ENCODE measurements around the gene JAZF1.

Gene JAZF1

DNA sequence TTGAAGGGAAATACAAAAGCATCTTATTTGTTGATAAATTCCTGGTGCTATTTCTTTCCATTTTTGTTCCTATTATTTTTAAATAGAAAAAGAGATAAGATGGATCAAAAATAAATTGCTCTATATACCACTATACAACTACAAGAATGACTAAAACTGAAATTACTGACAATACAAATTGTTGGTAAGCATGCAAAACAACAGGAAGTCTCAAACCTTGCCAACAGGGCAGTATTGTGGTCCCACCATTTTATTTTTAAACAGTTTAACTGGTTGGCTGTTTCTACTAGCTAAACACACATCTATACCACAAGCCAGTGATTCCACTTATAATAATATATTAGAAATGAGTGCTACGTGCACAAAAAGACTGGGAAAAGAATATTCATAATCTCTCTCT lies 213.0 kb downstream of the JAZF1 start:
- DNase-seq (ENCODE audit: low spot score): no peak

- no peak for DNase-seq (ENCODE audit: low spot score)
Measured at GRCh38 chr7:27966219-27966780, 214.3 kb downstream of the JAZF1 start.

GRCh38 chr7:27965650-27966049 lies 214.9 kb downstream of the JAZF1 start:
- no peak for DNase-seq (ENCODE audit: low spot score)

- DNase-seq (ENCODE audit: low spot score): no peak
Measured at GRCh38 chr7:27964820-27965219, 215.8 kb downstream of the JAZF1 start.

DNA sequence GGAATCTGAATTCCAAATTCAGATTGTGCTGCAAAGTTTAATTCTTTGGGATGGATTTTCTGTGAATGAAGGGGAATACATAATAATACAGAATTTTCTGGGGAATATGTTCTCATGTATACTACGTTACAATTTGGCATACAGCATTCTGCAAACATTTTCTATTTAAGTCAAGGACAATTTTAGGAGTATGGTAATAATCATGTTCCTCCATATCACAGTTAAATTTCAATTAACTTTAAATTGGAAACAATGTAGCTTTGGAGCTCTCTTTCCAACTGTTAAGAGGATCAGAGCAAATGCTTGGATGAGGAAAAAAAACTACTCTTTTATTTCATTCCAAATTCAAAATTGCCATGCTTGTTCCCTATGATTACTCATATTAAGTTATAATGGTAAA lies 217.5 kb downstream of the JAZF1 start:
- DNase-seq (ENCODE audit: low spot score): no peak

DNA sequence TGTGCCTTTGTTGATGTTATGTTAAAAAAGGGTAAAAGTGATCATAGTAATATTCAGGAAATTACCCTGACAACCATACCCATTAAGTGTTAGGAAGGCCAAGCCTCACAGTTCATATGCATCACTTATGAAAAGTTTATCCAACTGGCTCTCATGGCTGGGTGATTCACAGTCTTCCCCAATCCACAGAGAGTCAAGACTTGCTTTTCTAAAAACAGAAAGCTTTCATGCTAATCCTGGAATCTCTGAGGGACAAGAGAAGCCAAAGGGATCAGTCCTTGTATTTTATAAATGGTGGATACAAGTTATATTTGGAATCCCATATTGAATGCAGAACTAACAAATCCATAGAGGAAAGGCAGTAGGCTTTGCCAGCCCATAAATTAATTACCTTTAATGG lies 218.3 kb downstream of the JAZF1 start:
- no peak for DNase-seq (ENCODE audit: low spot score)

DNA sequence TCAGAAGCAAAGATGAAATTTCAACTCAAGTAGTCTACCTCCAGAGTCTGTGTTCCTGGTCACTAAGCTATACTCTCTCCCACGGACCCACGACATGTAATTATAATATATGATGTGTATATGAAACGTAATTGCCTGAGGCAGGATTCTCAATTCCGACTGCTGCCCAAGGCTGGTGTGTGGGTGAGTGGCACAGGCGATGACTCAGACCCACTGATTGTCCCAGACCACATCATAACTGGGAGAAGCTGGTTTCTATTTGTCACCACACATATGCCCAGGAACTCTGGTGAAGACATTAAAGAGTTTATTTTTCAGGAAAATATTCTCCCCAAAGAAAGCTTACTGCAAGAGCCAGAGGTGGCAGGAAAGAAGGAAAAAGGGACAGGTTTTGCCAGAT lies 219.3 kb downstream of the JAZF1 start:
- no peak for DNase-seq (ENCODE audit: low spot score)

GRCh38 chr7:27960415-27960814 lies 220.2 kb downstream of the JAZF1 start:
- no peak for DNase-seq (ENCODE audit: low spot score)

DNA sequence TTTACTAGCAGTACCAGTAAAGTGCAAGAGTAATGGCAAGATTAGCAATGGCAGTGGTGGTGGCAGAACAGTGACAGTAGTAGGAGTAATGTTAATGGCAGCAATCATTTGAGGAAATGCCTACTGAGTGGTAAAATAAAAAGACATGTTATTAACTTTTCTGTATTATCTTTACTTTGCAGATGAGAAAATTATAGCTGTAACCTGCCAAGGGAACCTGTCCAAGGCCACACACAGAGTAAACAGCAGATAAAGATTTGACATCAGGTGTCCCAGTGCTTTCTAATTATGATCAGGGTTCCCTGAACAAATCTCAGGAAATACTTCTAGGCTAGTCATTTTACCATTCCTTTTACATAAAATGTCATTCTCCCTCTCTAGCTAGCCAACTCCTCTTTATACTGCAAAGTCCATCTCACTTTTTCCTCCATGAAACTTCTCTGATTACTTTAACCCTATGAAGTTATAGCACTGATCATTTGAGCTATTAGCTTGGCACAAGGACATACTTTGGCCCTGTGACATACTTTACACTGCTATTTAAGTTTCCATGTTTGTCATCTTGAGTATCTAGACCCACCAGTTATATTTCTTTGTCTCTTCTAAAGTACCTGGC lies 221.6 kb downstream of the JAZF1 start:
- no peak for DNase-seq (ENCODE audit: low spot score)

DNA sequence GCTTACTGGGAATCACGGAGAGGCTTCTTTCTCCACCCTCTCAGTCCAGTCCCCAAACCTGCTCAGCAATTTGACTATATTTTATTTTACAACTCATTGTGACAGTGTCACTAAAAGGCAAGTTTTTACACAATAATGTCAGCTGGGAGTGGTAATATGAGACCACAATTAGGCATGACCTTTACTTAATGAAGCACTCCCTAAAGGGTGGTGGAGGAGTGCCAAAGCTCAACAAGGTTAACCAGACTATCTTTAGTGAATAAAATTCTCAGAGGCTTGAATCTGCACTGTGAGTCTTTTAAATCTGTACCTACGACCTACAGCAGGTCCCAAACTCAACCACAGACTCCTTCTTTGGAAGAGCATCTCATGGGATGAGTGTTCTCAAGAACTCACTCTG lies 225.0 kb downstream of the JAZF1 start:
- no peak for DNase-seq (ENCODE audit: low spot score)

DNA sequence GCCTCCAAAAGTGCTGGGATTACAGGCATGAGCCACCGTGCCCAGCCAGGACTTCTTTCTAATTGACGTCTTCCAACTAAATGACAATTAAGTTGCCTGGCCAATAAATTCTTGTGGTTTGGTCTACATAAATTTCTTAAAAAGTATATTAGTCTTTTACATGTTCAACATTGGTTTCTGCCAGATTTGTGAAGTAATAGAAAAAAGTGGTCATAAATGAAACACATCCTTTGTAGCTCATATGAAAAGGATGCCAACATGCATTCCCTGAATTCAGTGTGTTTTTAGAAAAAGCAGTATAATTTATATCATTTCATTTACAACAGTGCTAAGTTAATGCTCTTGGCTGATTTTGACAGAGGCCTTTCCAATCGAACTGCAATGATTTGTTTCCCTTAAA lies 225.6 kb downstream of the JAZF1 start:
- DNase-seq (ENCODE audit: low spot score): no peak

DNA sequence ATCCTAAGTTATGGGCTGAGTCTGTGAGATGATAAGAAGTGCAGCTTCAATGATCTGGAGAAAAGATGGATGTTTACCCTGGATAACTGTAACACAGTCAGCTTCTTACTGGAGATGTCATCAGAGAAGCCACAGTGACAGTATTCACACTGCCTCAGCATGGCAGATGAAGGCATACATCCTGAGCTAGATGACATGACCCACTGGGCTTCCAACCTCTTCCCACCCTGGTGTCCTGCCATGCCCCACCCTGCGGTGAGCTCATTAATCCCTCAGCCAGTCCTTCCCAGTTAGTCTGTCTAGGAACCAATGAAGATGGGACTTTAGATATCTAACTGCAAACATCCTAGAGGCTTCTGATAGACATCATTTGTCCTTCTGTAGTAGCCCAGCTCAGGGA lies 226.8 kb downstream of the JAZF1 start:
- no peak for DNase-seq (ENCODE audit: low spot score)

DNA sequence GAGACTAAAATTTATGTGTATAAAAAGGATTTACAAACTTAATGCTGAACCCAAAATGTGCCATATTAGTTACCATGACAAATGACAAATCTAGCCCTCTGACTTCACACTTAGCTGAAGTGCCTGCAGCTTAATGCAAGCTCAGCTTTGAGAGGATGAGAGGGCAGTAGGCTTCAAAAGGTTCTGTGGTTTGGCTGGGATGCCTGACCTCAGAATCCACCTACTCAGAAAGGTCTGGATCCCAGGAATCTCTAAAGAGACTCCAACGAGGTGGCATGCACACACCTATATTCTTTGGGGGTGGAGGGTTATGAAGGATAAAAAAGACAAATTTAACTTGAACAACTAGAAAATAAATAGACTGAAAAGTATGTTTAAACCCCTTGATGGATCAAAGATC lies 227.2 kb downstream of the JAZF1 start:
- no peak for DNase-seq (ENCODE audit: low spot score)

DNA sequence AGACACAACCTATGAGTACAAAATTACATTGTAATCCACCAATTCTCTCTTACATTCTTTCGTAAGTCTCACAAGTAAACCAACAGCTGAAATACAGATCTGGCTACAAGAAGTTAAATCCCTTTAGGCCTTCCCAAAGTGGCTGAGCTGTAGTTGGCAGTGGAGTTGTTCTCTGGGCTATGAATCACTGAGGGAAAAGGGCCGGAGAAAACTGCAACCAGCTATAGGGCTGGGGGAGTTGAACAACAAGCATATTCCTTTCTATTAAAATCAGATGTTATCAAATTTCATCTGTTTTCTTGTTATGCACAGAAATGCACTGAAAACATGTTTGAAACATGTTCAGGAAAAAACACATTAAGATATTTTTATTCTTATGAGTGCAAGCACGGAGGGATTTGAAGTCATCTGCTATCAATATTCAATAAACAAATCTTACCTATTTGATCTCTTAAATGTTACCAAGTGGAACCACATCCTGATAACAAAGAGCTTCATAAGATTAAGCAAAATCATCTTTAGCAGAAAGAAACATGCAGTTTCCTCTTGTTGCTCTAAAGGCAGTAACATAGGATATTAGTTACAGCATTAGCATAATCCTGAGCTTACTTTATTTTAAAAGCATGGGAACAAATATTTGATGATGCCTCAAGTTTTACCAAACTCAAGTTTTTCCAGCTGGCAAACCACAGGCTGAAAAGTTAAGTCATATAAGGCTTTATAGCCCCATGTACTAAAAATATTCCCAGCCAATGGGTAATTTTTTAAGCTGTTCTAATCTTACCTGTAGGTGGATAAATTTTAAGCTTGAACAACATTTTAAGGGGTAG lies 227.9 kb downstream of the JAZF1 start:
- DNase-seq (ENCODE audit: low spot score): peak; percentile 6

- DNase-seq (ENCODE audit: low spot score): no peak
Measured at GRCh38 chr7:27950123-27950522, 230.5 kb downstream of the JAZF1 start.

DNA sequence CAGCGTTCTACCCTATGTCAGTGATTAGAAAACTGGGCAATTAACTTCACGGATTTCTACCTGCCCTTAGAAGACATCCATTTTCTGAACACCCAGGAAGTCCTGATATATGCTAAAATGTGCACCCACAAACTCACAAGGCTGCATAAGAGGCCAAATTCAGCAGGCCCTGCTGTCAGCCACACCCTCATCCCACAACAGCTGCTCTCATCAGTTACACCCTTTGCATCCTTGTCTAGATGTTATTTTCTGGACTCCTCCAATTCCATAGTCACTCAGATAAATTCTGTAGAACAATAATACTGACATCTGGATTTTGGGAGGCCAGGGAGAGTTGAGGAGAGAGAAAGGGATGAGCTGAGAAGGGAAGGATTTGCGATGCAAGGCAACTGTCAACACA lies 231.7 kb downstream of the JAZF1 start:
- DNase-seq (ENCODE audit: low spot score): no peak

DNA sequence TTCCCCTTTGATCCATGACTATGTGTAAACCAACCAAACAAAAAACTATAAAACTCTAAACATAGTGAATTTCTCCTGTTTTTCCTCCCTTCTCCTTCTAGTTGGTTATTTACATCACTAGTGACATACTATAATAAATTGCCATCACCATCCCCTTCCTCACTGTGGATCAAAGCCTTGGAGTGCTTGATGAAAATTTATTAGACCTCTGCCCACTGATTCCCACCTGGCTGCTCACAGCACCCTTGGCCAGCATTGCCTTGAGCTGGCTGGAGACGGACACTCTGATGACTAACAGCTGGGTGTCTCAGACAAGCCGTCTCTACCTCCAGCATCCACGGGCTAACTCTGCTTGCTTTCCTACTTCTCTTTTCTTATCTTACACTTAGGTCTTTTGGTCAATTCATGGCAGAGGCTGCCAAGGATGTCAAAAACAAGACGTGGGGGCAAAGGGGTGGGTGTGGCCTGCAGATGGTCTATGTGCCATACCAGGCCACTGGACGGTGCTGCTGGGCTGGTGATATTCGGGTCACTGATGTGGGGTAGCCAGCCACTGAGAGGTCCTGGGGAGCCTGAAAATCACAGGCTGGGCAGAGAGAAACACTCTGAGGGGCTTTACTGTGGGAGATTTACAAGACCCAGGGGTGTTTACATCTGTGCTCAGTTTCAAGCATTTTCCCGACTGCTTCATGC lies 232.9 kb downstream of the JAZF1 start:
- no peak for DNase-seq (ENCODE audit: low spot score)

- no peak for DNase-seq (ENCODE audit: low spot score)
Measured at GRCh38 chr7:27946351-27946750, 234.2 kb downstream of the JAZF1 start.

DNA sequence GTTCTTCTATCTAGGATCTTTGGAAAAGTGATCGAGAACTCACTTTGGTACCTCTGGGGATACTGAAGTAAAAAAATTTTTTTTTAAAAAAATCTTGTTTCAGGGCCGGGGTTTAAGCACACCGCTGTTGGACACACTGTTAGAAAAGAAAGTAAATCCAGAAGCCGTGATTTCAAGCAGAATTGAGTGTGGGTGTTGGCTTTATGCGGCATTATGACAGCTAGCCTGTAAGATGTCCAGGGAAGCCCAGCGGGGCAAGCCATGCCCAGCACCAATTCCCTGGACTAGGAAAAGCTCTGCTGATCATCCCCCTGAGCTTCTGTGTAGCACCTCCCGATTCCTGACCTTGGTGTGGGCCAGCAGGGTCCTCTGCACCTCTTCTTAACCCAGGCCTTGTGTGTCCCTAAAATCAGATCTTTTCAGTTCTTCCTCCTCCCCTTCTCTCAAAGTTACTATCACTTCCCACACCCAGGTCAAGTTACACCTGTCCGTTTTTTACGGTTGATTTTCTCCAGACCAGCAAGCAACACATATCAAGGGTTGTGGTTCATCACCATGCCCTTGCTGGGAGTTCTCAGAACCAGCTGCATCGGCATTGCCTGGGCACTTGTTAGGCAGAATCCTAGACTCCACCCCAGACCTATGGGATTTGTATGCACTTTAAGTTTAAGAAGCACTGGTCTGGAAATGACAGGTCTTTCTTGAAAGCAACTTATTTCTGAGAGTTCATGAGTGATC lies 235.4 kb downstream of the JAZF1 start:
- no peak for DNase-seq (ENCODE audit: low spot score)

GRCh38 chr7:27944643-27945042 lies 236.0 kb downstream of the JAZF1 start:
- no peak for DNase-seq (ENCODE audit: low spot score)

DNA sequence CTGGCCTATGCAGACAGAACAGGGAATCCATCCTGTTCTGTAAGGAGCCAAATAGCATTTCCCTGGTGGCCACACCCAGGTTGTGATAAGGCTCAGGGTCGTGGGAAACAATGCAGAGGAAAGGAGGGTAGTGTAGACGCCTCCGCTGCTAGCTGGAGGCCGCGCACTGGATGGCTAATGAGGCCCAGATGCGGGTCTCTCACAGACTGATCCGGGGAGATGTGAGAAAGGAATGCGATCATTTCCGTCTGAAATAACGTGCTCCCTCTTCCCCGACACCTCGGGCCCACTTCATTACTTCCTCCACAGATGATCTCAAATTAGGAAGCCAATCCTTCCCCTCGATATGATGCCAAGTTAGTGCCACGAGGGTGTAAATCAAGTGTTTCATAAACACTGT lies 237.4 kb downstream of the JAZF1 start:
- DNase-seq (ENCODE audit: low spot score): no peak

DNA sequence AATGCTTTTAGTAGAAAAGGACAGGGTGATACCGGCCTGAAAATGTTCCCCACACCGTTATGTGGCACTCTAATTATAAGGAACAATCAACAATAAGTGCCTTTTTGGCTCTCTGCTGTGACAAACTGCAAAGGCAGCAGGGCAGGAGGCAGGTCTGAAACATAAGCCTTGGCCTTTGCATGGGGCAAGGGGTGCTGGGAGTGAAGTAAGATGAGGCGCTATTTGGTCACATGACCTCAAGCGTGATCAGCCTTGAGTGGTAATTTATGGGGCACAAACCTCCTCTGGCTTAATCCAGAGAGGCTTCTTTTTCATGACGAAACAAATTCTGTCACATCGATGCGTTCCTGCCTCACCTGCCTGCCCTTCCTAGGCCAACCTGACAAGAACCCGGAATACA lies 237.9 kb downstream of the JAZF1 start:
- no peak for DNase-seq (ENCODE audit: low spot score)
